NB4 (cell line): ENCODE results near the gene SCMH1.

Experiments
- POLR2A ChIP-seq: IDR thresholded peaks from 2 replicates; pipeline ENCODE4 v1.6.1; 2011; ENCODE audit warnings: mild to moderate bottlenecking; ENCODE audit not compliant: insufficient read length; ENCODE audit errors: extremely low read depth
- TF ChIP-seq, protein P1 (sequence below): IDR thresholded peaks from one replicate; pipeline ENCODE4 v1.5.1; 2012; ENCODE audit warnings: low read depth, low read length

DNA sequence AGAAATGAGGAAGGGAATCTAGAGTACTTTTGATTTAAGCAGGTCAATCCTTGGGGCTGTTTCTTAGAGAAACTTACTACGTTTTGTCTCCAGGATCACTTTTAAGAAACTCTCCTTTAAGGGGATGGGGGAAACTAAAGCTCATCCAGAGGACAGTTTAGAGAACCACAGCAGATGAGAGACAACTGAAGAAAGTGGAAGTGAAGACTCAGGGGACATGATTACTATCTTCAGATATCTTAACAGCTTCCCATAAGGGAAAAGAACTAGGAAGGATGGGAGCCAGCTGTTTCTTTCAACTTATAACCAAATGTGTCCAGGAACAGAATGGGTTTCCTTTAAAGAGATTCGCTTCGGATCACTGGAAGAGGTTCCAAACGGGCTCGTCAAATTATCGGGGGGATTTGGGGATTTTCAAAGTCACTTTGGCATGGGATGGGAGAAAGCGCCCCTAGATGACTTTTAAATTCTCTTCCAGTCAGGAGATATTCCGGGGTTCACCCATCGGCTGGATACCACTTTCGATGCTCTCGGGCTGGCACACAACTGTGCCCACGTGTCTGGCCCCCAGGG is 1.2 kb downstream of the SCMH1 start:
- no peak for TF ChIP-seq POLR2A
- TF ChIP-seq, protein P1, sequence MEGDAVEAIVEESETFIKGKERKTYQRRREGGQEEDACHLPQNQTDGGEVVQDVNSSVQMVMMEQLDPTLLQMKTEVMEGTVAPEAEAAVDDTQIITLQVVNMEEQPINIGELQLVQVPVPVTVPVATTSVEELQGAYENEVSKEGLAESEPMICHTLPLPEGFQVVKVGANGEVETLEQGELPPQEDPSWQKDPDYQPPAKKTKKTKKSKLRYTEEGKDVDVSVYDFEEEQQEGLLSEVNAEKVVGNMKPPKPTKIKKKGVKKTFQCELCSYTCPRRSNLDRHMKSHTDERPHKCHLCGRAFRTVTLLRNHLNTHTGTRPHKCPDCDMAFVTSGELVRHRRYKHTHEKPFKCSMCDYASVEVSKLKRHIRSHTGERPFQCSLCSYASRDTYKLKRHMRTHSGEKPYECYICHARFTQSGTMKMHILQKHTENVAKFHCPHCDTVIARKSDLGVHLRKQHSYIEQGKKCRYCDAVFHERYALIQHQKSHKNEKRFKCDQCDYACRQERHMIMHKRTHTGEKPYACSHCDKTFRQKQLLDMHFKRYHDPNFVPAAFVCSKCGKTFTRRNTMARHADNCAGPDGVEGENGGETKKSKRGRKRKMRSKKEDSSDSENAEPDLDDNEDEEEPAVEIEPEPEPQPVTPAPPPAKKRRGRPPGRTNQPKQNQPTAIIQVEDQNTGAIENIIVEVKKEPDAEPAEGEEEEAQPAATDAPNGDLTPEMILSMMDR: no peak
